Measurements from ENCODE around the gene PSTPIP2. TPM values are rescaled to one million over a fixed set of nuclear protein-coding genes. Genes with fewer than 3 reads are reported as not detected.

Gene PSTPIP2
- total and polyA plus RNA-seq, 2 donors (not counting 3 experiments of a cell fraction or from before 2014, with no cell fraction given), result 1.6 to 4.9 TPM

- Histone ChIP-seq H2AFZ (ENCODE audit: low read depth, low read length) (peak overlapping the region; percentile 99), H3K4me3 (replicated peaks in 1 of 3; ENCODE audit: insufficient read depth in 1 of 3, low read depth in 1 of 3, low read length in 3 of 3) (peak overlapping the region in 2 of 3 experiments; percentile 67 to 96), H3K79me2 (ENCODE audit: control insufficient read depth, insufficient read depth, low read length) (peaks cover 44% of the 10 kb centered on the region), H3K9ac (replicated peaks; ENCODE audit: extremely low read depth, insufficient read depth, low read length) (peak overlapping the region; percentile 87), H4K20me1 (replicated peaks; ENCODE audit: control insufficient read depth, extremely low read depth, insufficient read depth, low read length) (no peaks in the 10 kb centered on the region), H3K9me3 (replicated peaks; ENCODE audit: control insufficient read depth, insufficient read depth, low read length) (no peaks in the 10 kb centered on the region), H3K27ac (ENCODE audit: insufficient read depth, low read depth, low read length) (peak overlapping the region; percentile 55), H3K4me1 (ENCODE audit: control insufficient read depth, extremely low read depth, insufficient read depth, low read length) (peaks cover 16% of the 10 kb centered on the region), H3K36me3 (ENCODE audit: control insufficient read depth in 2 of 2, extremely low read depth in 1 of 2, insufficient read depth in 2 of 2, low read length in 2 of 2) (peaks cover 1 to 5% of the 10 kb centered on the region in 2 experiments), H3K9me1 (replicated peaks; ENCODE audit: control insufficient read depth, extremely low read depth, insufficient read depth, low read length) (no peaks in the 10 kb centered on the region), H3K4me2 (ENCODE audit: insufficient read depth, low read length) (peak overlapping the region; percentile 57), H3K27me3 (ENCODE audit: control insufficient read depth in 2 of 2, insufficient read depth in 2 of 2, low read length in 2 of 2) (no peaks in the 10 kb centered on the region)
- ChIA-PET POLR2A (no interaction called here), CTCF (interaction anchor here (1.3 to 1.7 kb wide), 2 partner anchors 22 to 25 kb away, joined by 3 to 11 read pairs; no protein-coding TSS in a partner anchor)
- intact Hi-C loops (cut with micrococcal nuclease) (no loop called here), dilution Hi-C loops (cut with MboI; ENCODE audit: extremely low pct_ligation_motif_present, low sequenced_read_pairs) (no loop called here)
- DNase-seq (ENCODE audit: low read depth, low spot score) (no peak), FAIRE-seq (no peak)
- TF ChIP-seq EZH2 (IDR thresholded peaks at IDR 0.05; ENCODE audit: borderline replicate concordance, low read depth, low read length, severe bottlenecking) (no peak), POLR2A (IDR thresholded peaks at IDR 0.05; ENCODE audit: low read depth, low read length) (no peak), GATA2 (IDR thresholded peaks at IDR 0.05; ENCODE audit: insufficient read depth, insufficient read length, low read depth, low read length) (no peak), JUN (IDR thresholded peaks at IDR 0.05; ENCODE audit: borderline replicate concordance, insufficient read depth, insufficient read length, low read depth) (no peak), FOS (IDR thresholded peaks at IDR 0.05; ENCODE audit: borderline replicate concordance, insufficient read depth, low read length) (no peak), MYC (IDR thresholded peaks at IDR 0.05; ENCODE audit: low read depth, low read length) (no peak)
- TF ChIP-seq, protein P1, sequence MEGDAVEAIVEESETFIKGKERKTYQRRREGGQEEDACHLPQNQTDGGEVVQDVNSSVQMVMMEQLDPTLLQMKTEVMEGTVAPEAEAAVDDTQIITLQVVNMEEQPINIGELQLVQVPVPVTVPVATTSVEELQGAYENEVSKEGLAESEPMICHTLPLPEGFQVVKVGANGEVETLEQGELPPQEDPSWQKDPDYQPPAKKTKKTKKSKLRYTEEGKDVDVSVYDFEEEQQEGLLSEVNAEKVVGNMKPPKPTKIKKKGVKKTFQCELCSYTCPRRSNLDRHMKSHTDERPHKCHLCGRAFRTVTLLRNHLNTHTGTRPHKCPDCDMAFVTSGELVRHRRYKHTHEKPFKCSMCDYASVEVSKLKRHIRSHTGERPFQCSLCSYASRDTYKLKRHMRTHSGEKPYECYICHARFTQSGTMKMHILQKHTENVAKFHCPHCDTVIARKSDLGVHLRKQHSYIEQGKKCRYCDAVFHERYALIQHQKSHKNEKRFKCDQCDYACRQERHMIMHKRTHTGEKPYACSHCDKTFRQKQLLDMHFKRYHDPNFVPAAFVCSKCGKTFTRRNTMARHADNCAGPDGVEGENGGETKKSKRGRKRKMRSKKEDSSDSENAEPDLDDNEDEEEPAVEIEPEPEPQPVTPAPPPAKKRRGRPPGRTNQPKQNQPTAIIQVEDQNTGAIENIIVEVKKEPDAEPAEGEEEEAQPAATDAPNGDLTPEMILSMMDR (IDR thresholded peaks at IDR 0.05; ENCODE audit: extremely low read depth in 1 of 2, insufficient read depth in 1 of 2, low read depth in 1 of 2, low read length in 2 of 2), result no peak
- BruUV-seq (replicated peaks), result TSS peak; percentile 93
These were observed 26.5 kb upstream of the PSTPIP2 start for GRCh38 chr18:46098616-46098933.

All from endothelial cell of umbilical vein (primary cell).